ENCODE data around the gene NEU3. TPM values are rescaled to one million over a fixed set of nuclear protein-coding genes. Genes with fewer than 3 reads are reported as not detected.

The NEU3 gene
- total and polyA plus RNA-seq, 2 of the 13 experiments (the other 11 are each of a cell fraction or from before 2014, with no cell fraction given): 6.3 to 15.3 TPM

GRCh38 chr11:74953451-74953850, 35.3 kb upstream of the NEU3 start:
- CTCF ChIA-PET (ENCODE audit: low intra/inter-chr PET ratio, low total read pairs): no interaction called here
- no peak for ATAC-seq
- H3K79me2 ChIP-seq (ENCODE audit: insufficient read depth, low read length): peaks cover 98% of the 10 kb centered on the region
- no TSS peak for BruUV-seq (replicated peaks)
- no peak for TF ChIP-seq KAT2B (IDR thresholded peaks at IDR 0.05; ENCODE audit: borderline replicate concordance, low read depth, low read length)
- no peak for TF ChIP-seq ZSCAN25 (CRISPR knock-in tag; IDR thresholded peaks at IDR 0.05)
- no peak for TF ChIP-seq SMC3 (IDR thresholded peaks at IDR 0.05; ENCODE audit: low read length)
- no peak for TF ChIP-seq CTCF (CRISPR knock-in tag; IDR thresholded peaks at IDR 0.05)
- no peak for TF ChIP-seq ARNTL (CRISPR knock-in tag; IDR thresholded peaks at IDR 0.05)
- TF ChIP-seq ZNF737 (CRISPR knock-in tag; IDR thresholded peaks at IDR 0.05; ENCODE audit: borderline replicate concordance): no peak
- TF ChIP-seq ZNF24 (IDR thresholded peaks at IDR 0.05): no peak
- TF ChIP-seq UBTF (CRISPR knock-in tag; IDR thresholded peaks at IDR 0.05): no peak
- no peak for TF ChIP-seq IKZF4 (CRISPR knock-in tag; IDR thresholded peaks at IDR 0.05; ENCODE audit: borderline replicate concordance, low read depth, not compliant biosample characterization)
- no peak for TF ChIP-seq ZNF205 (CRISPR knock-in tag; IDR thresholded peaks at IDR 0.05)
- no peak for TF ChIP-seq HDAC1 (CRISPR knock-in tag; IDR thresholded peaks at IDR 0.05)
- no peak for TF ChIP-seq RARG (CRISPR knock-in tag; IDR thresholded peaks at IDR 0.05; ENCODE audit: low read depth)
- TF ChIP-seq ZNF572 (CRISPR knock-in tag; IDR thresholded peaks at IDR 0.05): no peak
- no peak for TF ChIP-seq SP140L (CRISPR knock-in tag; IDR thresholded peaks at IDR 0.05; ENCODE audit: borderline replicate concordance)
- TF ChIP-seq ZNF629 (CRISPR knock-in tag; conservative IDR thresholded peaks at IDR 0.05): no peak
- TF ChIP-seq, protein P1, sequence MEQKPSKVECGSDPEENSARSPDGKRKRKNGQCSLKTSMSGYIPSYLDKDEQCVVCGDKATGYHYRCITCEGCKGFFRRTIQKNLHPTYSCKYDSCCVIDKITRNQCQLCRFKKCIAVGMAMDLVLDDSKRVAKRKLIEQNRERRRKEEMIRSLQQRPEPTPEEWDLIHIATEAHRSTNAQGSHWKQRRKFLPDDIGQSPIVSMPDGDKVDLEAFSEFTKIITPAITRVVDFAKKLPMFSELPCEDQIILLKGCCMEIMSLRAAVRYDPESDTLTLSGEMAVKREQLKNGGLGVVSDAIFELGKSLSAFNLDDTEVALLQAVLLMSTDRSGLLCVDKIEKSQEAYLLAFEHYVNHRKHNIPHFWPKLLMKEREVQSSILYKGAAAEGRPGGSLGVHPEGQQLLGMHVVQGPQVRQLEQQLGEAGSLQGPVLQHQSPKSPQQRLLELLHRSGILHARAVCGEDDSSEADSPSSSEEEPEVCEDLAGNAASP (CRISPR knock-in tag; IDR thresholded peaks at IDR 0.05; ENCODE audit: borderline replicate concordance): no peak
- H3K4me2 ChIP-seq (ENCODE audit: low read depth, low read length): no peak overlapping the region
- no peak overlapping the region for H3K4me3 ChIP-seq (replicated peaks in 1 of 3; ENCODE audit: insufficient read depth in 1 of 3, low read depth in 2 of 3, low read length in 3 of 3)
- H2AFZ ChIP-seq (ENCODE audit: low read length): no peak overlapping the region
- no peak for FAIRE-seq
- no peak overlapping the region for H3K27ac ChIP-seq (ENCODE audit: extremely low read length, insufficient read depth, low read length)
- POLR2A ChIA-PET: no interaction called here
- H4K20me1 ChIP-seq (ENCODE audit: insufficient read depth, low read length): peaks cover 26% of the 10 kb centered on the region
- H3K27me3 ChIP-seq (ENCODE audit: control insufficient read depth in 1 of 2, insufficient read depth in 2 of 2, low read length in 2 of 2): no peaks in the 10 kb centered on the region; a peak in 1 of 5 replicates
- peaks cover 52% of the 10 kb centered on the region for H3K4me1 ChIP-seq (ENCODE audit: insufficient read depth, low read length)
- WGBS (ENCODE audit: low lambda C conversion rate): 90% methylated on average over 5 of the region's 5 CpGs
- intact Hi-C loops (cut with micrococcal nuclease; ENCODE audit: unreplicated experiment): no loop called here
- no peaks in the 10 kb centered on the region for H3K9me3 ChIP-seq (ENCODE audit: low read length)
- in situ Hi-C loops (cut with HindIII; ENCODE audit: extremely low pct_ligation_motif_present, low pct_unique_long_range_greater_than_20kb): no loop called here
- no peak for DNase-seq (ENCODE audit: low spot score)
- H3K9ac ChIP-seq (ENCODE audit: insufficient read depth, low read depth, low read length): no peak overlapping the region
- H3K36me3 ChIP-seq (replicated peaks in 1 of 2; ENCODE audit: control insufficient read depth in 1 of 2, insufficient read depth in 2 of 2, low read length in 2 of 2): peaks cover 6 to 27% of the 10 kb centered on the region in 2 experiments
